ENCODE measurements around the gene HMGN5.

The HMGN5 gene

DNA sequence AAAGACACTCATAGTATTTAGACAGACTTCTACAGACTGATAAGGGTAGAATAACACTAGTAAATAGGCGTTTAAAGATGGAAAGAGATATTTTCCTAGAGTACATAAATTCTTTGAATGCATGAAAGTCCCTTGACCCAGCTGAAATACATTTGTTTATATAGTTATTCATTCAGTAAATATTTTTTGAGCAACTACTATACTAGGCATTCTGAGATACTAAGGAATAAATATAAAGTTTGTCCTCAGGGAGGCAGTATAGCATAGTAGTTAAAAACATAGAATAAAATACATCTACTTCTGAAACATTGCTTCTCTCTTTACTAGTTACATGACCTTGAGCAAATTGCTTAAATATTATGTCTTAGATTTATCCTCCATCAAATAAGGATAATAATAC lies 27.4 kb downstream of the HMGN5 start:
- TF ChIP-seq, protein P1, sequence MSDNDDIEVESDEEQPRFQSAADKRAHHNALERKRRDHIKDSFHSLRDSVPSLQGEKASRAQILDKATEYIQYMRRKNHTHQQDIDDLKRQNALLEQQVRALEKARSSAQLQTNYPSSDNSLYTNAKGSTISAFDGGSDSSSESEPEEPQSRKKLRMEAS (IDR thresholded peaks at IDR 0.05; ENCODE audit: low read depth, low read length) = no peak
- TF ChIP-seq POLR2A (IDR thresholded peaks at IDR 0.05; ENCODE audit: extremely low read depth, insufficient read length) (no peak), MYC (IDR thresholded peaks at IDR 0.05; ENCODE audit: low read depth, low read length) (no peak)
- TF ChIP-seq, protein P2, sequence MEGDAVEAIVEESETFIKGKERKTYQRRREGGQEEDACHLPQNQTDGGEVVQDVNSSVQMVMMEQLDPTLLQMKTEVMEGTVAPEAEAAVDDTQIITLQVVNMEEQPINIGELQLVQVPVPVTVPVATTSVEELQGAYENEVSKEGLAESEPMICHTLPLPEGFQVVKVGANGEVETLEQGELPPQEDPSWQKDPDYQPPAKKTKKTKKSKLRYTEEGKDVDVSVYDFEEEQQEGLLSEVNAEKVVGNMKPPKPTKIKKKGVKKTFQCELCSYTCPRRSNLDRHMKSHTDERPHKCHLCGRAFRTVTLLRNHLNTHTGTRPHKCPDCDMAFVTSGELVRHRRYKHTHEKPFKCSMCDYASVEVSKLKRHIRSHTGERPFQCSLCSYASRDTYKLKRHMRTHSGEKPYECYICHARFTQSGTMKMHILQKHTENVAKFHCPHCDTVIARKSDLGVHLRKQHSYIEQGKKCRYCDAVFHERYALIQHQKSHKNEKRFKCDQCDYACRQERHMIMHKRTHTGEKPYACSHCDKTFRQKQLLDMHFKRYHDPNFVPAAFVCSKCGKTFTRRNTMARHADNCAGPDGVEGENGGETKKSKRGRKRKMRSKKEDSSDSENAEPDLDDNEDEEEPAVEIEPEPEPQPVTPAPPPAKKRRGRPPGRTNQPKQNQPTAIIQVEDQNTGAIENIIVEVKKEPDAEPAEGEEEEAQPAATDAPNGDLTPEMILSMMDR (IDR thresholded peaks at IDR 0.05; ENCODE audit: low read depth, low read length) = no peak
- H3K4me3 ChIP-seq (ENCODE audit: low read depth, low read length) = no peak overlapping the region
- peak; percentile 21 for DNase-seq (ENCODE audit: low read depth)

- H3K4me3 ChIP-seq (ENCODE audit: low read depth, low read length) = no peak overlapping the region
- TF ChIP-seq MYC (IDR thresholded peaks at IDR 0.05; ENCODE audit: low read depth, low read length) (no peak), POLR2A (IDR thresholded peaks at IDR 0.05; ENCODE audit: extremely low read depth, insufficient read length) (no peak)
- TF ChIP-seq, protein P2 (IDR thresholded peaks at IDR 0.05; ENCODE audit: low read depth, low read length) = no peak
- TF ChIP-seq, protein P1 (IDR thresholded peaks at IDR 0.05; ENCODE audit: low read depth, low read length) = no peak
- no peak for DNase-seq (ENCODE audit: low read depth)
Observed at GRCh38 chrX:81168391-81168790, 33.3 kb downstream of the HMGN5 start.

DNA sequence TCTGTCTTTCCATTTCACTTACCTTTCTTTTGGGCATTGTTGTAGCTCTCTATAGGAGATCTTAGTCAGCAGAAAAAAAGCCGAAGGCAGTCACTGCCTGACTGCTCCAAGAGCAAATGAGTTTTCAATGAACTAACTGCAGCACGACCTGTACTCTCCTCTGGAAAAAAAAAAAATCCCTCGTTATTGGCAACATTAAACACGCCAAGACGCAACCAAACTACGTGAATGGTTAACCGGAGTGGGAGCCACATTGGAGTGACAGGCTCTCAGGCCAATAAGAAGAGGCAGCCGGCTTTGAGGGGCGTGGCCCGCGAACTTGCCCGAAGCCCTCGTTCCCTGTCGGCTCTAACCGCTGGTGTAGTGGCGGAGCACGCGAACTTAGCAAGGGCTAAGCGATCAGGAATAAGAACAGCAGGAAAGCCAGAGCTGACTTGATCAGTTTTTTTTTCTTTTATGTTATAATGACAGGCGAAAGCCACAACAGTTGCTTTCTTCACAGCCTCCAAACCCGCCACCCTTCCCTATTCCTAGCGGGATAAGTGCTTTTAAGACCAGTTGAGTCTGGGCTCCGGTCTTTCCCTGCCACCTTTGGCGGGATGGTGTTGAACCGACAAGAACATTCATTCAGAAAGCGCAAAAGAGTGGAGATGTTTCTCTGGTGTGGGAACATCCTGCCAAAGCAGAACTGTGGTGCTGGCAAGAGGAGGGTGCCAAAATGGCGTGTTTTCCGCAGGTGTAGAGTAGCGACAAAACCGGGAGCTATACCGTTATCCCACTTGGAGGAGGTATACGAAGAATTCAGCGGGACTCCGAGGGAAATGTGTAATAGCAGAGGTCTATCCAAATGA lies 80.0 kb downstream of the HMGN5 start:
- peak overlapping the region; percentile 88 for H3K4me3 ChIP-seq (ENCODE audit: low read depth, low read length)
- peak; percentile 38 for TF ChIP-seq POLR2A (IDR thresholded peaks at IDR 0.05; ENCODE audit: extremely low read depth, insufficient read length)
- TF ChIP-seq, protein P1 (IDR thresholded peaks at IDR 0.05; ENCODE audit: low read depth, low read length) = no peak
- 0 out of 2 replicates have a peak, but pooled peaks have one; percentile 27 for TF ChIP-seq MYC (IDR thresholded peaks at IDR 0.05; ENCODE audit: low read depth, low read length)

DNA sequence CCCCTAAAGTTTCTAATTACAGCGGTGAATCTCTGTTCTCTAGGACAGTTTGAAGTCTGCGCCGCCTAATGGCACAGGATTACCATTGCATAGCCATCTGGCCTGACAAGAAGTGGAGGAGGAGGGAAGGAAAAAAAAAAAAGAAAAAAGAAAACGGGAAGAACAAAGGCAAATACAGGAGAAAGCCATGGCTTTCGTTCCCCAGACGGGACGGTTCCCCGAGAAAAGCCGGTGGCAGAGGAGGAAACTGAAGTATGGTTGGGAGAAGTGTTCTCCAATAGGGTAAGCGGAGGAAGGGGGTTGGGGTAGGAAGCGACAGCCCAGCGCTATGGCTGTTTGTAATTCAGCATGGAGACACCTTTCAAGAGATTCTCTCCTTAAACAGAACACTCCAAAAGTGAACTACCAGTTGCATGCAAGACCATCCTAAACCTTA lies 80.8 kb downstream of the HMGN5 start:
- TF ChIP-seq MYC (IDR thresholded peaks at IDR 0.05; ENCODE audit: low read depth, low read length) (no peak), POLR2A (IDR thresholded peaks at IDR 0.05; ENCODE audit: extremely low read depth, insufficient read length) (no peak)
- TF ChIP-seq, protein P1 (IDR thresholded peaks at IDR 0.05; ENCODE audit: low read depth, low read length) = no peak
- TF ChIP-seq, protein P2 (IDR thresholded peaks at IDR 0.05; ENCODE audit: low read depth, low read length) = peak; percentile 49
- DNase-seq (ENCODE audit: low read depth) = peak; percentile 71
- H3K4me3 ChIP-seq (ENCODE audit: low read depth, low read length) = peak overlapping the region; percentile 88

More for the DNA sequence above, 80.0 kb downstream of the HMGN5 start:
- DNase-seq (ENCODE audit: low read depth) = peak; percentile 92

DNA sequence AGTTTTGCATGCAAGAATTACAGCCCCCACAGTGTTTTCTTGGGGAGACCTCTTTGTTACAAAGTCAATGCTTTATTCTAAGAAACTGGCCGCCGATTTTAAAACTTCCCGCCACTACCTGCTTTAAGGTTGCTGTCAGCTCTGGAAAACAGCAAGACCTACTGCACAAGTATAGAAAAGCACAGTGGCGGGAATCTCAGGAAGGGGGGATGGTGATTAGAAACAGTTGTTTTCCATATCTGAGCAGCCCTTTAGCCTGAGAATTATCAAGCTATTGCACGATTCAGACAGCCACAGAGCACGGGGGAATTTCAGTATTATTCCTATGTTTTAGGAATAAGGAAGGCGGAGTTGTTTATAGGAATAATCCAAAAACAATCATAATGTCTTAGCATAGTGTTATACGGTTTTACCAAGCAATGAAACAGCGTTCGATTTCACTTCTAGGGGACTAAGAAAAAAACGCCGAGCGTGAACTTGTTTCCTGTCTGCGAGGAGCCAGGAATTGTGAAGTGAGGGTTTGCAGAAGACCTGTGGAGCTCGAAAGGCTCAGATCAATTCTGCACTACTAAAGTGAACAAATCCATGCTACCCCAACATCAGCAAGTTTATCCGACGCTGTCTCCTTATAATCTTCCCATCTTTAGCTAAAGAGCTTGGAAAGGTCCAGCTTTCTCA lies 81.3 kb downstream of the HMGN5 start:
- no peak for TF ChIP-seq MYC (IDR thresholded peaks at IDR 0.05; ENCODE audit: low read depth, low read length)
- TF ChIP-seq POLR2A (IDR thresholded peaks at IDR 0.05; ENCODE audit: extremely low read depth, insufficient read length) = no peak
- TF ChIP-seq, protein P1 (IDR thresholded peaks at IDR 0.05; ENCODE audit: low read depth, low read length) = no peak
- TF ChIP-seq, protein P2 (IDR thresholded peaks at IDR 0.05; ENCODE audit: low read depth, low read length) = no peak
- peak overlapping the region; percentile 88 for H3K4me3 ChIP-seq (ENCODE audit: low read depth, low read length)
- peak; percentile 23 for DNase-seq (ENCODE audit: low read depth)
